GM12801 (cell line): ENCODE data around the gene CREM.

ENCODE experiments used
- CTCF ChIP-seq: IDR thresholded peaks from one replicate; pipeline ENCODE4 v1.5.1; 2011; ENCODE audit warnings: control low read depth; ENCODE audit not compliant: insufficient read length; ENCODE audit errors: extremely low read depth

The CREM gene

DNA sequence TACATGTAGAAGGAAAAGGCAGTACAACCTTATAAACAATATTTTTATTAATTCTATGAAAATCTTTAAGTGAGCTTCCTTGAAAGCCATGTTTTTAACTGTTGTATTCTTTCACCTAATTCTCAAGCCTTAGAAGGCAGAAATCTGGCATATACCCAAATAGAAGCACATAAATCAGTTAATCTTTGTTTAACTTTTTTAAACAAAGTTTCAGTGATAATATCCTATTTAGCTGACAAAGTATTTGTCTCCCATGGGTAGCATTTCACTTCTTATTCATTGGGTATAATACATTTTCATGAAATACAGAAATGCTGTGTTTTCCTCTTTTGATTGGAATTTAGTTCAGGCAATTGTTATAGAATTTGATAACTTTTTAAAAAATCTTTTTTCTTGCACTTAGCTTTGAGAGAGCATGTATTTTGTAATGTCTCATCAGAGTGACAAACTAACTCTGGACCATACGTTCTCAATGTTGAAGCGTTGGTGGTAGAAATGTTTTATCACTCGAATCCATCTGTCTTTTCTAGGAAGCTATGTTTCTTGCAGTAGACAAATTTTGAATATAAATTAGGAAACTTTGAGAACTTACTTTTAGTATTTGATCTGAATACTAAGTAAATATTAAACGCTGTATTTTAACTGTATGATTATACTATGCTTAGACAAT is 78.1 kb downstream of the CREM start:
- no peak for TF ChIP-seq CTCF

GRCh38 chr10:35206274-35206673 is 79.6 kb downstream of the CREM start:
- TF ChIP-seq CTCF = no peak

DNA sequence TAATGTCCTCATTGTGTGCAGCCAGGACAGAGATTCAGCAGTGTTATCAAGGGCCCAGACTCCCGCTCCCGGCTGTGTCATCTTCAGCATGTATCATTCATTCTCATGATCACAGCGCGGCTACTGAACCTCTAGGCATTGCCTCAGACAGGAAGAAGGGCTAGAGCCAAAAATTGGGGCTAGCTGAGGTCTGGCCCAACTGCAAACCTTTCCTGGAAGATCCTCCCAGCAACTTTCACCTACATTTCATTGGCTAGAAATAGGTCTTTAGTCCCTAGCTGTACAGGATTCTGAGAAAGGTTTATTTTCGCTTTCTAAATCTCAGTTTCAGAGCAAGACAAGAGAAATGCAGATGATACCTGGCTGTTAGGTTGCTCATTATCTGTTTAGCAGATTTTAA is 81.9 kb downstream of the CREM start:
- no peak for TF ChIP-seq CTCF

- TF ChIP-seq CTCF = no peak
Observed at GRCh38 chr10:35208949-35209613, 82.4 kb downstream of the CREM start.

DNA sequence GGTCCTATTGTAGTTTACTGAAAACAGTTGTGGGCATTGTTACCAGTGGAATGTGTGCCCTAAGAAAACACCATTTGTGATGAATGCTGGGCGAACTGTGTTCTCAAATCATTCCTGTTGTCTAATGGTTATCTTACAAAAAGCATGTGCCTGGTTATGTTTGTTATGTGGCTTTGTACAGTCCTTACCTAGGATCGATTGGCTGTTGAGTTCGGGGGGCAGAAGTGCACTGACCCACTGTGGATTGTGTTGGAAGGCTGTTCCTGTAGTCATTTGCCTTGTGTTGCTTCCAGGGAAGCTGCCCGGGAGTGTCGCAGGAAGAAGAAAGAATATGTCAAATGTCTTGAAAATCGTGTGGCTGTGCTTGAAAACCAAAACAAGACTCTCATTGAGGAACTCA is 84.3 kb downstream of the CREM start:
- no peak for TF ChIP-seq CTCF

- TF ChIP-seq CTCF = no peak
Observed at GRCh38 chr10:35211390-35211789, 84.7 kb downstream of the CREM start.

DNA sequence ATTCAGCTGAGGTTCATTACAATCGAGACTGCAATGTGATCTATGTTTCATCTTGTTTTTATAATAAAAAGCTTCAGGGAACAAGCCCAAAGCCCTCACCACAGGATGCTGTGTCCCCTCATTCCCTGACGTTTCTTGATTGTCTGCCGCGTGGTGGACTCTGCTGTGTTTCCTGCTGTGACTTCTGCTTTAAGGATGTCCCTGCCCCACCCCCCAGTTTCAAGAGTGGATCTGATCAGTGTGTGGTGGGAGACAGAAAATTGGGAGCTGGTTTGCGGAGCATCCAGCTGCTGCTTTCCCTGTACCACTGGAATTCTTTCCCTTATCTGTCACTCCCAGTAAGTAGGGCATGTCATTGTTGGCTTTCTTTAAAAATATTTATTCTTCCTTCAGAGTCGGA is 86.2 kb downstream of the CREM start:
- TF ChIP-seq CTCF = no peak

DNA sequence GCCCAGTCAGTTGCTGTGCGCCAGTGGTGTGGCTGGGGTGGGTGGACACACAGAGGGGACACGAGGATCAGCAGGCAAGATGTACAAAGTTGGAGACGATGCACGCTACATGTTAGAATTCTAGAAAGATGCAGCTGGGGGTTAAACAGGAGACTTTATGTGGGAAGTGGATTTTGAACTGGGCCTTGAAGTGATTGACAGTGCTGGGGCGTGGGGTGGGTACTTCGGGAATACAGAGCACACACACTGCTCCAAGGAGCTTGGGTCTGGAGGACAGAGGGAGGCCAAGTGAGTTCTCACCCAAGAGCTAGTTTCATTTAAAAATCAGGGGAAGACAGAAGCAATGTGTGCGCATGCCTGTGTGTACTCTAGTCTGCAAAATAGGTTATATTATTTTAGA is 87.1 kb downstream of the CREM start:
- TF ChIP-seq CTCF = no peak
